AG04450 (cell line): ENCODE results near the gene RPL13A. TPM values are rescaled to one million over a fixed set of nuclear protein-coding genes. Genes with fewer than 3 reads are reported as not detected.
A peak's percentile ranks its signal among the peaks of the same experiment; 100 is the strongest.

Source experiments
- CTCF ChIA-PET: fragments of 300-600, 350-600 bp; formaldehyde crosslinking; extraction: SDS; loops from one replicate; lab custom pipeline; 2022; ENCODE audit warnings: antibody characterized with exemption, inconsistent platforms; lab: Charles Lee
- POLR2A ChIA-PET: fragments of 350-600 bp; formaldehyde crosslinking; extraction: SDS; loops from one replicate; lab custom pipeline; 2021; ENCODE audit warnings: antibody characterized with exemption, inconsistent platforms; lab: Yijun Ruan, JAX
- DNase-seq: peaks from one replicate; pipeline ENCODE4 v3.0.0-alpha.2; 2011; ENCODE audit warnings: low read depth, low spot score
- H3K27ac ChIP-seq: one replicate; pipeline ENCODE4 v1.5.1; 2012; ENCODE audit warnings: low read depth, low read length, control low read depth
- H3K27me3 ChIP-seq: one replicate; pipeline ENCODE4 v1.6.0; 2012; ENCODE audit warnings: low read length; ENCODE audit not compliant: control insufficient read depth, insufficient read depth
- H3K4me3 ChIP-seq: 2 replicates; pipeline ENCODE4 v1.5.1; 2011; ENCODE audit warnings: mild to moderate bottlenecking, low read depth, low read length, control low read depth
- H3K9me3 ChIP-seq: 2 replicates; pipeline ENCODE4 v1.5.1; 2012; ENCODE audit warnings: low read length; ENCODE audit not compliant: control insufficient read depth, insufficient read depth
- CTCF ChIP-seq: IDR thresholded peaks from 2 replicates; pipeline ENCODE4 v1.5.1; 2011; ENCODE audit warnings: low read depth, low read length, control low read depth, inconsistent platforms
- polyA plus RNA-seq: library from polyadenylated mRNA; depleted of rRNA; stranded (reverse); fragments of >200 nt; gene quantifications from 2 replicates; pipeline ENCODE4 v1.2.3, GENCODE V29; 2011

Gene RPL13A
- polyA plus RNA-seq, 1 experiment: 3,816 TPM

- Histone ChIP-seq H3K4me3 (no peak within 1 kb of the TSS), H3K27ac (no peak within 1 kb of the TSS), H3K27me3 (peaks cover 56% of the 10 kb centered on the region), H3K9me3 (peaks cover 1% of the 10 kb centered on the region; the same call in 1 of the 2 replicates)
- no peak for DNase-seq
- ChIA-PET POLR2A (no interaction called here), CTCF (interaction anchor here (0.6 kb wide), 1 partner anchor 254 kb away, joined by 4 read pairs; no protein-coding TSS in a partner anchor)
- no peak for TF ChIP-seq CTCF
Observed at GRCh38 chr19:49441210-49441959, 46.0 kb upstream of the RPL13A start, which contains the start of gene SLC17A7. Gene SLC17A7 (minus strand): TSS chr19:49441527. CDS start chr19:49441379, 148 bp downstream.

DNA sequence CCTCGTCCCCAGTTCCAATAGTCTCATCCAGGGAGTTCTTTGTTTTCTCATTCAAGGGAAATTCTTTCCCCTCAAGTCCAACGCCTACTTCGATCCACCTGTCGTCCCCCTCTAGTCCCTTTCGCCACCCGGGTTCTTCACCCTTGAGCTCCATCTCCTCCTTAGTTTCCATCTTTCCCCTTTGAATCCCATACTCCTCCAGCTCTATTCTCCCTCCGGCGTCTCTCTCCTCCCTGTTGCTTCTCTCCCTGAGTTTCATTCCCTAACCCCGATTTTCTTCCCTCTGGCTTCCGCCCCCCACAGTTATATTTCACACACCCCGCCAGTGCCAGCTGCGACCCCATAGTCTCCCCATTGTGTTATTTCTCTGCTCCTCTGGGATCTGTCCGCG, 45.5 kb upstream of the RPL13A start:
- no peak for DNase-seq
- Histone ChIP-seq H3K4me3 (no peak overlapping the region), H3K27me3 (peaks cover 51% of the 10 kb centered on the region), H3K27ac (no peak overlapping the region), H3K9me3 (no peaks in the 10 kb centered on the region; the same call in 1 of the 2 replicates)
- ChIA-PET CTCF (interaction anchor here (0.6 kb wide), 1 partner anchor 254 kb away, joined by 4 read pairs; no protein-coding TSS in a partner anchor), POLR2A (no interaction called here)
- no peak for TF ChIP-seq CTCF

GRCh38 chr19:49442354-49442753, 45.1 kb upstream of the RPL13A start:
- ChIA-PET POLR2A (interaction anchor here (1.0 kb wide), 1 partner anchor 14 kb away, joined by 7 read pairs; no protein-coding TSS in a partner anchor), CTCF (interaction anchor here (0.6 to 1.2 kb wide), 5 partner anchors 48 to 255 kb away, joined by 3 to 8 read pairs (median 4); no protein-coding TSS in a partner anchor)
- Histone ChIP-seq H3K9me3 (no peaks in the 10 kb centered on the region; the same call in 1 of the 2 replicates), H3K27me3 (peaks cover 48% of the 10 kb centered on the region), H3K27ac (no peak overlapping the region), H3K4me3 (0 out of 2 replicates have a peak overlapping the region, but pooled peaks have one; percentile 68)
- no peak for DNase-seq
- no peak for TF ChIP-seq CTCF

DNA sequence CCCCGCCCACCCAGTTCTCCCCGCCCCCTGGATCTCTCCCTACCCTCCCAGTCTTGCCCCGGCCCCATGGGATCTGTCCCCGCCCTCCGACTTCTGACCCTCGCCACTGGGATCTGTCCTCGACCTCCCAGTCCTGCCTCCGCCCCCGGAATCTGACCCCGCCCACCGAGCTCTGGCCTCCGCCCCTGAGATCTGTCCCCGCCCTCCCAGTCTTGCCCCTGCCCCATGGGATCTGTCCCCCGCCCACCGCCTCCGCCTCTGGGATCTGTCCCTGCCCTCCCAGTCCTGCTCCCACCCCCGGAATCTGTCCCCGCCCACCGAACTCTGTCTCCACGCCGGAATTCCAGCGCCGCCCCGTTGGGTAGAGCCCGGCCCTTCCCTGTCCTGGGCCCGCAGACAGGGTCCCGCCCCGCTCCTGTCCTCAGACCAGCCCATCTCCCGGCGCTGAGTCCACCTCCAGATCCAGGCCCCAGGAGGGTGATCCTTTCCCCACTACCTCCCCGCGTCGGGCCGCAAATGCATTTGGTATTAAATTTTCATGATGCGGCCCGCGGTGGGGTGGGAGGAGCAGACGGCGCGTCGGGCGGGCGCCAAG, 44.5 kb upstream of the RPL13A start:
- TF ChIP-seq CTCF: no peak
- peak overlapping the region; percentile 68 for H3K4me3 ChIP-seq
- ChIA-PET CTCF (interaction anchor here (0.6 to 1.2 kb wide), 5 partner anchors 49 to 217 kb away, joined by 3 to 8 read pairs (median 3); no protein-coding TSS in a partner anchor), POLR2A (interaction anchor here (0.6 to 1.0 kb wide), 2 partner anchors 8 to 14 kb away, joined by 5 to 7 read pairs; no protein-coding TSS in a partner anchor)
- DNase-seq: peak; percentile 44
- peaks cover 45% of the 10 kb centered on the region for H3K27me3 ChIP-seq
- H3K27ac ChIP-seq: no peak overlapping the region
- H3K9me3 ChIP-seq: no peaks in the 10 kb centered on the region; the same call in 1 of the 2 replicates
